ENCODE data around the gene LDLRAD4. TPM values are rescaled to one million over a fixed set of nuclear protein-coding genes. Genes with fewer than 3 reads are reported as not detected.
A peak's percentile ranks its signal among the peaks of the same experiment; 100 is the strongest.

Gene LDLRAD4
- total RNA-seq, 1 experiment from 2014 or later, result 1.7 TPM

DNA sequence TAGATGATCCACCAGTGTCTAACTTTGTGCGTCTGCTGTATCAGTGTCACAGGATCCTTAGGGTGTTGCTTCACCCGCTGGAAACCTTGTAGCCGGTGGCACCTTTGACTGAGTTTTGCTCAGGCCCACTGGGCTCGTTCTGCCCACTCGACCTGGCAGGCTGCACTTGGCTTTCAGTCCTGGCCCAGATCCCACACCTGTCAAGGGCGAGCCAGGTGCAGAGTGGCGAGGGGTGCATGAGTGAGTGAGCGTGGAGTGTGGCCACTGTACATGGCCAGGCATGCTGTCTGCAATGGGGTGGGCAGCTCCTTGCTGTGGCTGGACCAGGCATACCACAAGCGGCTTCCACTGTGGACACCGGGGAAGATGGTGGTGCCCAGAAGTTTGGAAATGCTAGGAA, 328.8 kb downstream of the LDLRAD4 start:
- Histone ChIP-seq H3K9me3 (ENCODE audit: insufficient read depth, low read depth) (no peaks in the 10 kb centered on the region), H4K20me1 (ENCODE audit: insufficient read depth) (0 out of 2 replicates have a peak, but pooled peaks cover 4% of the 10 kb centered on the region), H3K4me3 (no peak overlapping the region), H3K4me2 (no peak overlapping the region), H3K36me3 (ENCODE audit: low read depth) (no peaks in the 10 kb centered on the region), H2AFZ (no peak overlapping the region), H3F3A (ENCODE audit: insufficient read depth, low read depth) (no peaks in the 10 kb centered on the region), H3K27ac (no peak overlapping the region), H3K79me2 (ENCODE audit: low read depth) (no peaks in the 10 kb centered on the region), H3K4me1 (replicated peaks; ENCODE audit: insufficient read depth) (no peaks in the 10 kb centered on the region), H3K9me2 (ENCODE audit: insufficient read depth) (no peaks in the 10 kb centered on the region), H3K27me3 (ENCODE audit: insufficient read depth, low read depth) (peaks cover 99% of the 10 kb centered on the region)
- no TSS peak for BruUV-seq (replicated peaks)
- CTCF ChIA-PET, result no interaction called here
- TF ChIP-seq, protein P1, sequence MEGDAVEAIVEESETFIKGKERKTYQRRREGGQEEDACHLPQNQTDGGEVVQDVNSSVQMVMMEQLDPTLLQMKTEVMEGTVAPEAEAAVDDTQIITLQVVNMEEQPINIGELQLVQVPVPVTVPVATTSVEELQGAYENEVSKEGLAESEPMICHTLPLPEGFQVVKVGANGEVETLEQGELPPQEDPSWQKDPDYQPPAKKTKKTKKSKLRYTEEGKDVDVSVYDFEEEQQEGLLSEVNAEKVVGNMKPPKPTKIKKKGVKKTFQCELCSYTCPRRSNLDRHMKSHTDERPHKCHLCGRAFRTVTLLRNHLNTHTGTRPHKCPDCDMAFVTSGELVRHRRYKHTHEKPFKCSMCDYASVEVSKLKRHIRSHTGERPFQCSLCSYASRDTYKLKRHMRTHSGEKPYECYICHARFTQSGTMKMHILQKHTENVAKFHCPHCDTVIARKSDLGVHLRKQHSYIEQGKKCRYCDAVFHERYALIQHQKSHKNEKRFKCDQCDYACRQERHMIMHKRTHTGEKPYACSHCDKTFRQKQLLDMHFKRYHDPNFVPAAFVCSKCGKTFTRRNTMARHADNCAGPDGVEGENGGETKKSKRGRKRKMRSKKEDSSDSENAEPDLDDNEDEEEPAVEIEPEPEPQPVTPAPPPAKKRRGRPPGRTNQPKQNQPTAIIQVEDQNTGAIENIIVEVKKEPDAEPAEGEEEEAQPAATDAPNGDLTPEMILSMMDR (conservative IDR thresholded peaks at IDR 0.05), result no peak
- TF ChIP-seq EZH2 (IDR thresholded peaks at IDR 0.05; ENCODE audit: low read depth), result no peak
- POLR2A ChIA-PET (ENCODE audit: unreplicated experiment), result no interaction called here
- intact Hi-C loops (cut with micrococcal nuclease; ENCODE audit: unreplicated experiment), result no loop called here
- no peak for DNase-seq

DNA sequence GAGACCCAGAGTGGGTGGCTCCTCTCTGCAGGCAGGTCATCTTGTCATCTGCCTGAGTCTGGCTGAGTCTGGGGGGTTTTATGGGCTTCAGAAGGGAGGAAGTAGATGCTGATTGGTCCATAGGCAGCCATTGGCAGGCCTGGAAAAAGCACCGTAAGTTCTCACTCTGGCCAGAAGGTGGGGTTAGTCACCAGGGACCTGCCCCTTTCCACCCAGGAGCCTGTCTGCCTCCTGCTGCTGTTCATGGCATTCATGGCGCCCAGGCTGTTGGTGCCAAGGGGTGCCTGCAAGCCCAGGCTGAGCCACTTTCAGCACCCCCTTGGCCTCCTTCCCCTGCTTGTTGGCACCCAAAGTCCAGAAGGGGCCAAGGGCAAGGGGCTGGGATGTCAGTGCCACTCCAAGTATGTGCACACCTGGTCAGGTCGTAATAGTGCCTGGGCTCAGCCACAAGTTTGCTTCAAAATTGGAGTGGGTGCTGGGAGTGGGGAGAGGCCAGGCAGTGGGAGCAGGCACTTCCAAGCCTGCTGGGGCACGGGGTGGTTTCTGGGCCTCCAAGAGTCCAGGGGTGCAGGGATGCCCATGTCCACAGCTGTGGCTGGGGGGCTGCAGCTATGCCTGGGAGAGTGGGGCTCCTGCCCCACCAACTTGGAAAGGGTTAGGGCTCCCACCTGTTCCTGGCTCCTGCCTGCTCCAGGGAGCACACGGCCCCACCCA, 329.7 kb downstream of the LDLRAD4 start:
- Histone ChIP-seq H2AFZ (no peak overlapping the region), H4K20me1 (ENCODE audit: insufficient read depth) (0 out of 2 replicates have a peak, but pooled peaks cover 4% of the 10 kb centered on the region), H3K9me3 (ENCODE audit: insufficient read depth, low read depth) (no peaks in the 10 kb centered on the region), H3K27me3 (ENCODE audit: insufficient read depth, low read depth) (peaks cover 99% of the 10 kb centered on the region), H3K4me2 (no peak overlapping the region), H3K9me2 (ENCODE audit: insufficient read depth) (no peaks in the 10 kb centered on the region), H3K4me1 (replicated peaks; ENCODE audit: insufficient read depth) (no peaks in the 10 kb centered on the region), H3K4me3 (no peak overlapping the region), H3K79me2 (ENCODE audit: low read depth) (no peaks in the 10 kb centered on the region), H3K27ac (no peak overlapping the region), H3K36me3 (ENCODE audit: low read depth) (no peaks in the 10 kb centered on the region), H3F3A (ENCODE audit: insufficient read depth, low read depth) (no peaks in the 10 kb centered on the region)
- ChIA-PET POLR2A (ENCODE audit: unreplicated experiment) (no interaction called here), CTCF (no interaction called here)
- intact Hi-C loops (cut with micrococcal nuclease; ENCODE audit: unreplicated experiment), result no loop called here
- no TSS peak for BruUV-seq (replicated peaks)
- DNase-seq, result no peak
- TF ChIP-seq, protein P1 (conservative IDR thresholded peaks at IDR 0.05), result 0 out of 2 replicates have a peak, but pooled peaks have one; percentile 28
- no peak for TF ChIP-seq EZH2 (IDR thresholded peaks at IDR 0.05; ENCODE audit: low read depth)

DNA sequence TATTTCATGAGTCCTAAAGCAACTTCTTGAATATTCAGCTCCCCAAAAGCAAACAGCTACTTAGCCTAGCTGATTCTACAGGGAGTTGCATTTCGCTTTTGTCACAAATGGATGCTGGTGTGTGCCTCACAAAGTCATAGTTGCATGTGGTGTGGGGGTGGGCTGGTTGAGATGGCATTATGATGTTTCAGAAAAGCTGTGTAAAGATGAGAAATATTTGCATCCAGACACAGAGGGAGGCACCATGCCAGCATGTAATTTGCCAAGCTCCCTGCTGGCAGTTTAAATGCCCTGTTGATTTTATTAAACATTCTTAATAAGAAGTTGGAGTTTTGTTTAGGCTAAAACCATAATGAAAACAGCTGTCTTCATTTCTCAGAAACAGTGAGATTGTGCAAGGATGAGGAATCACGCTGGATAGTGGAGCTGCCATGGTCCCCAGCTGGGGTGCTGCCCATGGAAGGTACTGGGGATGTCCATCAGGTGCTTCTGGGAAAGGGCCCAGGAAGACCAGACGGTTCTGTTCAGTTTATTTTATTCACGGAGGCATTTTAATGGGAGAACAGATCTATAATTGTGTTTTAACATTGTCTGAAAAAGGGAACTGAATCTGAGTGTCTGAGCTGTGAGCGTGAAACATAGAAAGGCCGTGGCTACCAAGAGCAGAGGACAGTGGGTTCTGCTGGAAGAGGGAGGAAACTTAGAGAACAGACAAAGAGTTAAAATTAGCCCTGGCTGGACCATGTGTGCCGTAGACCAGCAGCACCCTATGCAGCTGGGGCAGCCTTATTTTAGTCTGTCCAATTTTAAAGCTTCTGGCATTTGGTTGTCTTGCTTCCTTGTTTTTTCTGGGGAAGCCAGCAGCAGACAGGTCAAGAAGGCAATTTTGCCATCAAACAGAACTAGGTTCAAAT, 330.7 kb downstream of the LDLRAD4 start:
- Histone ChIP-seq H3K4me1 (replicated peaks; ENCODE audit: insufficient read depth) (no peaks in the 10 kb centered on the region), H3K9me2 (ENCODE audit: insufficient read depth) (no peaks in the 10 kb centered on the region), H3K27me3 (ENCODE audit: insufficient read depth, low read depth) (peaks cover 99% of the 10 kb centered on the region), H4K20me1 (ENCODE audit: insufficient read depth) (0 out of 2 replicates have a peak, but pooled peaks cover 4% of the 10 kb centered on the region), H3K36me3 (ENCODE audit: low read depth) (no peaks in the 10 kb centered on the region), H3K4me2 (no peak overlapping the region), H3K9me3 (ENCODE audit: insufficient read depth, low read depth) (no peaks in the 10 kb centered on the region), H3K79me2 (ENCODE audit: low read depth) (no peaks in the 10 kb centered on the region), H2AFZ (no peak overlapping the region), H3F3A (ENCODE audit: insufficient read depth, low read depth) (no peaks in the 10 kb centered on the region), H3K27ac (no peak overlapping the region), H3K4me3 (no peak overlapping the region)
- no TSS peak for BruUV-seq (replicated peaks)
- no peak for TF ChIP-seq EZH2 (IDR thresholded peaks at IDR 0.05; ENCODE audit: low read depth)
- TF ChIP-seq, protein P1 (conservative IDR thresholded peaks at IDR 0.05), result no peak
- DNase-seq, result no peak
- intact Hi-C loops (cut with micrococcal nuclease; ENCODE audit: unreplicated experiment), result no loop called here
- POLR2A ChIA-PET (ENCODE audit: unreplicated experiment), result no interaction called here
- CTCF ChIA-PET, result no interaction called here

Data from PC-9 (cell line).